Measurements from ENCODE around the gene OSBPL6. TPM values are rescaled to one million over a fixed set of nuclear protein-coding genes. Genes with fewer than 3 reads are reported as not detected.
A peak's percentile ranks its signal among the peaks of the same experiment; 100 is the strongest.

Gene OSBPL6
- total and polyA plus RNA-seq, 2 donors from 2014 or later = 0.91 to 1.4 TPM

DNA sequence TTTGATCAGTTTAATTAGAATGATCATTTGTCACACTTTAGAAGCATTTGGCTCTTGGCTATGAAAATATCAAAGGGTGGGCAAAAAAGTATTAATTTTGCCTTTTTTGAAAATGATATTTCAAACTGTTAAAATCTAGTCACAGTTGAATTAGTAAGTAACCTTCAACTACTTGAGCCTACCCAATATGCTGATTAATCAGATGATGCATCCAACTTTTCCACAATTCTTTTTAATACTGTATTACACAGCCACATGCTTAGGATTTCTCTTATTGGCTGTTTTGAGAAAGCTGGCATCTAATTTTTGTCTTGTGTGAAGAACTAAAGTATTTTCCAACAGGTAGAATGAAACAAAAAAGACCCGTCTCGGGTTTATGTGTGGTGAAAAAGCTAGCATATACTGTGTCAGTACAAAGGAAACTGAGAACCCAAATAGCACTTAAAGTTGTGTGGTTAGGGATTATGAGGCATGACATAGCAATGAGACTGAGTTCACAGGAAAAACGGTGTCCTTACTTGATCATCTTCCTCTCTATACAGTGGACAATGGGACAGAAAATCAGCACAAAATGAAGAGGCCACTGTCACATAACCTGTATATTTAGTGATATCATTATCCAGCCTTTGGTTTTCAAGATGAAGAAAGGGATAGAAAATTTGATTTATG is 11.7 kb downstream of the OSBPL6 start:
- no peaks in the 10 kb centered on the region for H3K9me3 ChIP-seq (ENCODE audit: control insufficient read depth in 2 of 3, insufficient read depth in 1 of 3, low read length in 3 of 3)
- H3K9ac ChIP-seq (ENCODE audit: low read length in 3 of 3) = no peak overlapping the region
- DNase-seq (peak in 2 of 5 donors; percentile 46 to 55), FAIRE-seq (no peak)
- no peaks in the 10 kb centered on the region for H3K4me1 ChIP-seq (ENCODE audit: control insufficient read depth in 2 of 3, insufficient read depth in 2 of 3, low read depth in 1 of 3, low read length in 3 of 3)
- H3K36me3 ChIP-seq (ENCODE audit: control insufficient read depth in 2 of 3, insufficient read depth in 3 of 3, low read length in 3 of 3) = no peaks in the 10 kb centered on the region
- H3K27ac ChIP-seq (ENCODE audit: low read depth in 2 of 2, low read length in 2 of 2) = no peak overlapping the region
- no peak overlapping the region for H3K4me3 ChIP-seq (ENCODE audit: low read length in 3 of 3)
- intact Hi-C loops (cut with DNase I) = no loop called here
- no peaks in the 10 kb centered on the region for H3K27me3 ChIP-seq (ENCODE audit: control insufficient read depth, insufficient read depth, low read length)
- TF ChIP-seq, protein P1, sequence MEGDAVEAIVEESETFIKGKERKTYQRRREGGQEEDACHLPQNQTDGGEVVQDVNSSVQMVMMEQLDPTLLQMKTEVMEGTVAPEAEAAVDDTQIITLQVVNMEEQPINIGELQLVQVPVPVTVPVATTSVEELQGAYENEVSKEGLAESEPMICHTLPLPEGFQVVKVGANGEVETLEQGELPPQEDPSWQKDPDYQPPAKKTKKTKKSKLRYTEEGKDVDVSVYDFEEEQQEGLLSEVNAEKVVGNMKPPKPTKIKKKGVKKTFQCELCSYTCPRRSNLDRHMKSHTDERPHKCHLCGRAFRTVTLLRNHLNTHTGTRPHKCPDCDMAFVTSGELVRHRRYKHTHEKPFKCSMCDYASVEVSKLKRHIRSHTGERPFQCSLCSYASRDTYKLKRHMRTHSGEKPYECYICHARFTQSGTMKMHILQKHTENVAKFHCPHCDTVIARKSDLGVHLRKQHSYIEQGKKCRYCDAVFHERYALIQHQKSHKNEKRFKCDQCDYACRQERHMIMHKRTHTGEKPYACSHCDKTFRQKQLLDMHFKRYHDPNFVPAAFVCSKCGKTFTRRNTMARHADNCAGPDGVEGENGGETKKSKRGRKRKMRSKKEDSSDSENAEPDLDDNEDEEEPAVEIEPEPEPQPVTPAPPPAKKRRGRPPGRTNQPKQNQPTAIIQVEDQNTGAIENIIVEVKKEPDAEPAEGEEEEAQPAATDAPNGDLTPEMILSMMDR (IDR thresholded peaks at IDR 0.05; ENCODE audit: borderline replicate concordance, extremely low read depth, insufficient read depth) = no peak

DNA sequence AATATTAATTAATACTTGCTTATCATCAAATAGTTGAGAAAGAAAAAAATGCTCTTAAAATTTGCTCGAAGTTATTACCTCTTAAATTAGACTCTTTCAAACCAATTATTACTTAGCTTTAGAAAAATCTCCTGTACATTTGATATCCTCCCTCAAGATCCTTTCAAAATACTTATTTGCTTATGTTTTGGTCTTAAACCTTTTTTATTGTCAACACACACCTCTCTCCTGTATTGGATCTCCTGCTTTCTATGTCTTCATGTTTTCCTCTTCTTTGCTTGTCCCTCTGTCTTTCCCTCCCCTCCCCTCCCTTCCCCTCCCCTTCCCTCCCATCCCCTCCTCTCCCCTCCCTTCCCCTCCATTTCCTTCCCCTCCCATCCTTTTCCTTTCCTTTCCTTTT is 14.0 kb downstream of the OSBPL6 start:
- no peaks in the 10 kb centered on the region for H3K27me3 ChIP-seq (ENCODE audit: control insufficient read depth, insufficient read depth, low read length)
- no peak overlapping the region for H3K4me3 ChIP-seq (ENCODE audit: low read length in 3 of 3)
- TF ChIP-seq, protein P1 (IDR thresholded peaks at IDR 0.05; ENCODE audit: borderline replicate concordance, extremely low read depth, insufficient read depth) = no peak
- H3K9ac ChIP-seq (ENCODE audit: low read length in 3 of 3) = no peak overlapping the region
- no peak for FAIRE-seq
- intact Hi-C loops (cut with DNase I) = no loop called here
- H3K36me3 ChIP-seq (ENCODE audit: control insufficient read depth in 2 of 3, insufficient read depth in 3 of 3, low read length in 3 of 3) = no peaks in the 10 kb centered on the region
- no peak for DNase-seq
- H3K4me1 ChIP-seq (ENCODE audit: control insufficient read depth in 2 of 3, insufficient read depth in 2 of 3, low read depth in 1 of 3, low read length in 3 of 3) = no peaks in the 10 kb centered on the region
- no peaks in the 10 kb centered on the region for H3K9me3 ChIP-seq (ENCODE audit: control insufficient read depth in 2 of 3, insufficient read depth in 1 of 3, low read length in 3 of 3)
- no peak overlapping the region for H3K27ac ChIP-seq (ENCODE audit: low read depth in 2 of 2, low read length in 2 of 2)

DNA sequence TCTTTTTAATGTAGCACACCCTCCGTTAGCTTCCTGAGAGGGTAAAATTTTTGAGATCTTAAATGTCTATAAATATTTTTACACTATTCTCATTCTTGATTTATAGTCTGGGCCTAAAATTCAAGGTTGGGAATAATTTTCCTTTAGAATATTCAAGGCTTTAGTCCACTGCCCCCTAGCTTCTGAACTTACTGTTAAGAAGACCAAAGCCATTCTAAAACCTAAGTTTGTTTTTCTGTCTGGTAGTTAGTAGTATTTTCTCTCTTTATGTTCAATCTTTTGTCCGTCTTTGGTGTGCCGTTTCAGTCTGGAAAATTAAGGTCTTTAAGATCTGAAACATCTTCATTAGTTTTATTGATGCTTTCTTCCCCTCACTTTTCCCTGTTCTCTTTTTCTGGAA is 14.5 kb downstream of the OSBPL6 start:
- Histone ChIP-seq H3K9me3 (ENCODE audit: control insufficient read depth in 2 of 3, insufficient read depth in 1 of 3, low read length in 3 of 3) (no peaks in the 10 kb centered on the region), H3K4me3 (ENCODE audit: low read length in 3 of 3) (no peak overlapping the region), H3K36me3 (ENCODE audit: control insufficient read depth in 2 of 3, insufficient read depth in 3 of 3, low read length in 3 of 3) (no peaks in the 10 kb centered on the region), H3K4me1 (ENCODE audit: control insufficient read depth in 2 of 3, insufficient read depth in 2 of 3, low read depth in 1 of 3, low read length in 3 of 3) (no peaks in the 10 kb centered on the region), H3K9ac (ENCODE audit: low read length in 3 of 3) (no peak overlapping the region), H3K27ac (ENCODE audit: low read depth in 2 of 2, low read length in 2 of 2) (no peak overlapping the region), H3K27me3 (ENCODE audit: control insufficient read depth, insufficient read depth, low read length) (no peaks in the 10 kb centered on the region)
- TF ChIP-seq, protein P1 (IDR thresholded peaks at IDR 0.05; ENCODE audit: borderline replicate concordance, extremely low read depth, insufficient read depth) = peak; percentile 15
- FAIRE-seq (peak; percentile 47), DNase-seq (no peak)
- intact Hi-C loops (cut with DNase I) = no loop called here

DNA sequence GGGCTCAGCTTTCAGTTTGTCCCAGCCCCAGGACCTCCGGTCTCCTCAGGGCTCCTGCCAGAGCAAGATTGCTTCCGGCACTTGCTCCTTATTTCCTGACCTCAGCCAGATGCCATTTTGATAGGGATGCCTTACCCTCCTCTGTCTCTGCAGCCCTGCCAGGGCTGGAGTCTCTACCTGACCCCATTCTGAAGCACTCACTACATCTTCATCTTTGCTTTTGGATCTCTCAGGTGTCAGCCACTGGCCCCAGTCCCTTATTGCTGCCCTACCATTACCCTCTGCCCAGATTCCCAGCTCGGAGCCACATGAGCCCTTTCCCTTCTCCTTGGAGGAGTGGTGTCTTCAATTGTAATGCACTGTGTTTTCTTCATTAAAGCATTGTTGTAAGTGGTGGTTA is 17.1 kb downstream of the OSBPL6 start:
- no peak overlapping the region for H3K4me3 ChIP-seq (ENCODE audit: low read length in 3 of 3)
- H3K36me3 ChIP-seq (ENCODE audit: control insufficient read depth in 2 of 3, insufficient read depth in 3 of 3, low read length in 3 of 3) = no peaks in the 10 kb centered on the region
- H3K9ac ChIP-seq (ENCODE audit: low read length in 3 of 3) = no peak overlapping the region
- no peaks in the 10 kb centered on the region for H3K9me3 ChIP-seq (ENCODE audit: control insufficient read depth in 2 of 3, insufficient read depth in 1 of 3, low read length in 3 of 3)
- FAIRE-seq (no peak), DNase-seq (no peak)
- H3K27ac ChIP-seq (ENCODE audit: low read depth in 2 of 2, low read length in 2 of 2) = no peak overlapping the region
- H3K4me1 ChIP-seq (ENCODE audit: control insufficient read depth in 2 of 3, insufficient read depth in 2 of 3, low read depth in 1 of 3, low read length in 3 of 3) = no peaks in the 10 kb centered on the region
- TF ChIP-seq, protein P1 (IDR thresholded peaks at IDR 0.05; ENCODE audit: borderline replicate concordance, extremely low read depth, insufficient read depth) = no peak
- intact Hi-C loops (cut with DNase I) = no loop called here
- H3K27me3 ChIP-seq (ENCODE audit: control insufficient read depth, insufficient read depth, low read length) = no peaks in the 10 kb centered on the region

All from kidney (tissue), 14 donors.